Stimulated activated CD8-positive, alpha-beta memory T cell treated with anti-CD3 and anti-CD28 coated beads, Interleukin-7, amount 100 ng/mL, for 48 hours (primary cell): ENCODE results near the gene GNLY.

Source experiments
- DNase-seq, 2 donors: peaks; one replicate each; pipeline ENCODE4 v3.0.0-alpha.2; 2020; ENCODE audit warnings: low read depth in 1 of 2; ENCODE audit errors: extremely low read depth in 1 of 2

The GNLY gene

DNA sequence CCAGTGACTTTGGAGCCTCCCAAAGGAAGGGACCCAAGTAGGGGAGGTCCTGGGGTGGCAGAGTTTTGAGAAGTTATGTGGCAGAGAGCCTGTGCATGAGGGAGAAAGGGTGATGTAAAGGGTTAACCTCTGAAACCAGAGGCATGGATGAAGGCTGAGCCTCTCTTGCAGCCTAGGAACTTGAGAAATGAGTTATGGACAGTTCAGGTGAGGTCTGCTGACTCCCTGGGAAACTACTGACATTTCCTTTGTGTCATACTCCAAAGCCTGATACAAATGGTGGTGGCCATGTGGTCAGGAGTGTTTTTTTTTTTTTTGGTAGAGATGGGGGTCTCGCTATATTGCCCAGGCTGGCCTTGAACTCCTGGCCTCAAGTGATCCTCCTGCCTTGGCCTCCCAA lies 12.4 kb upstream of the GNLY start:
- no peak for DNase-seq

DNA sequence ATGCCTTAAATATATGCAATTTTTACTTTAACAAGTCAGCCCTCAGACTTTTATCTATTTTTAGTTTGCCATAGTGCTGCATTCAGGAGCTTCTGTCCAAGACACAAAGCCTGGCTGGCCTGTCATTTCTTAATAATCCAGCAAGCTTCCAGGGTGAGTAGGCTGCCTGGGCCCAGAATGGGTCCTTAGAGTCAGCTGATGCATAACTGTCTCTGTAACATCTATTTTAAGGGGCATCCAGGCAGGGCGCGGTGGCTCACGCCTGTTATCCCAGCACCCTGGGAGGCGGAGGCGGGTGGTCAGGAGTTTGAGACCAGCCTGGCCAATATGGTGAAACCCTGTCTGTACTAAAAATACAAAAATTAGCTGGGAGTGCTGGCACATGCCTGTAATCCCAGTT lies 11.8 kb upstream of the GNLY start:
- no peak for DNase-seq

DNA sequence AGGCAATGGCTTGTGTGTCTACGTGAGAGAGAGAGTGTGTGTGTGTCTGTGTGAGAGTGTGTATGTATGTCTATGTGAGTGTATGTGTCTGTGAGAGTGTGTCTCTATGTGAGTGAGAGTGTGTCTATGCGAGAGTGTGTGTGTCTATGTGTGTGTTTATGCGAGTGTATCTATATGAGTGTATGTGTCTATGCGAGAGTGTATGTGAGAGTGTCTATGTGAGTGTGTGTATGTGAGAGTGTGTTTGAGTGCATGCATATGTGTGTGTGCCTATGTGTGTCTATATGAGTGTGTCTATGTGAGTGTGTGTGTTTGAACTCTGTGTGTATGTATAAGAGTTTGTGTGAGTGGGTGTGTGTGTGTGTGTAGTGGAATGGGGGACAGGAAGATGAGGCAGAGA lies 9.8 kb upstream of the GNLY start:
- no peak for DNase-seq

DNA sequence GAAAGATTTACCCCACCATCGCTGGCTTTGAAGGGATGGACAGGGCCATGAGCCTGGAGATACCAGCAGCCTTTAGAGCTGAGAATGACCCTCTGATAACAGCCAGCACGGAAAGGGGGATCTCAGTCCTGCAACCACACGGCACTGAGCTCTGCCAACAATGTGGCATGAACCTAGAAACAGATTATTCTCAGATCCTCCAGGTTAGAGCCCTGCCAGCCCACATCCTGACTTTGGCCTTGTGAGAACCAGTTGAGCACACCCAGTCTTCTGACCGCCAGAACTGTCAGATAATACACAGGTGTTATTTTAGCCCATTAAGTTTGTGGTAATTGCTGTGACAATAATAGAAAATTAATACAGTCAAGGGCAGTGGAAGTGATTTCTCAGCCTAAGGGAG lies 9.4 kb upstream of the GNLY start:
- no peak for DNase-seq

DNA sequence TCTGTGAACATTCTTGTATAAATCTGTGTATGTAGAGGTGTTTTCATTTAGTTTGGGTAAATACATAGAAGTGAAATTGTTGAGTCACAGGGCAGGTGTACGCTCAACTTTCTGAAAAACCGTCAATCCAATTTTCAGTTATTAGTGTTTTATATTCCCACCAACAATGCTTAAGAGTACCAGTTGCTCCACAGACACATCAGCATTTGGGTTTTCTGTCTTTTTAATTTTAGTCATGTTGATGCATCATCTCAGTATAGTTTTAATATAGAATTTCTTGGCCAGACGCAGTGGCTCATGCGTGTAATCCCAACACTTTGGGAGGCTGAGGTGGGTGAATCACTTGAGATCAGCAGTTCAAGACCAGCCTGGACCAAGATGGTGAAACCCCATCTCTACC lies 3.2 kb upstream of the GNLY start:
- DNase-seq, result no peak

DNA sequence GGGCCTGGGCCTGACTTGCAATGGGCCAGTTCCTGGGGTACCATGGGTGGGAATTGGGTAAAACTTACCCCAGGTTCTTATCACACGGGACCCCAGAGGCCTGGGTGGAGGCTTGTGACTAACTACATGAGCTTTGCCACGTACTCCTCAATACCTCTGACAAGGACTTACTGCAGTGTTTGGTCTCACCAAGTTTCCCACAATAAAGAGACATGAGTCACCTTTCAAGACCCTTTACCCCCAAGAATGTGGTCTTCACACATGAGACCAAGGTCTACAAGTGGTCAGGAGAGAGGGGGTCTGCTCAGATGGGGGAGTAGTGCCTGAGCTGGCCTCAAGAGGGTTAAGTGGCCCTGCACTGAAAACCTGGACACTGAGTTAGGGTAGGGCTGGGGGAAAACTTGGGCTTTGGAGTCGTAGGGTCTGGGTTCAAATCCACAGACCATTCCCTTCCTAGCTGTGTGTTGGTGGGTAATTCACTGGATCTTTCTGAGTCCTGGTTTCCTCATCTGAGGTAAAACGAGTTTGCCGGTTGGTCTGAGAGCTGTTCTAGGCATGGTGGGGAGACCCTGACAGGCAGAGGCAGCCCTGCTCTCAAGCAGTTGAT lies 2.0 kb upstream of the GNLY start:
- no peak for DNase-seq

DNA sequence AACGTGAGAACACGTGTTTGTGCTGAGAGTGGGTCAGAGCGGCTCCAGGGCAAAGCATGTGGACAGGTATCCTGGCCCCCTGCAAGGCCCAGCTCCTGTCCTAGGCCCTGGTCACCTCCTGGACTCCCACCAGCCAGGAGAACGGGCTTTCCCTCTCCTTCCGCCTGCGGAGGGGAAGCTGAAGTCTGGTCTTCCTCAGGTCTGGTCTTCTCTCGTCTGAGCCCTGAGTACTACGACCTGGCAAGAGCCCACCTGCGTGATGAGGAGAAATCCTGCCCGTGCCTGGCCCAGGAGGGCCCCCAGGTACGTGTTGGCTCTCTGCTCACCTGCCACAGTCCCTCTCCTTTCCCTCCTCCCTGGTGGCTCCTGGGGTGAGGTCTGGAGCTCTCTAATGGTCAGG lies 963 bp downstream of the GNLY start:
- DNase-seq, result no peak

DNA sequence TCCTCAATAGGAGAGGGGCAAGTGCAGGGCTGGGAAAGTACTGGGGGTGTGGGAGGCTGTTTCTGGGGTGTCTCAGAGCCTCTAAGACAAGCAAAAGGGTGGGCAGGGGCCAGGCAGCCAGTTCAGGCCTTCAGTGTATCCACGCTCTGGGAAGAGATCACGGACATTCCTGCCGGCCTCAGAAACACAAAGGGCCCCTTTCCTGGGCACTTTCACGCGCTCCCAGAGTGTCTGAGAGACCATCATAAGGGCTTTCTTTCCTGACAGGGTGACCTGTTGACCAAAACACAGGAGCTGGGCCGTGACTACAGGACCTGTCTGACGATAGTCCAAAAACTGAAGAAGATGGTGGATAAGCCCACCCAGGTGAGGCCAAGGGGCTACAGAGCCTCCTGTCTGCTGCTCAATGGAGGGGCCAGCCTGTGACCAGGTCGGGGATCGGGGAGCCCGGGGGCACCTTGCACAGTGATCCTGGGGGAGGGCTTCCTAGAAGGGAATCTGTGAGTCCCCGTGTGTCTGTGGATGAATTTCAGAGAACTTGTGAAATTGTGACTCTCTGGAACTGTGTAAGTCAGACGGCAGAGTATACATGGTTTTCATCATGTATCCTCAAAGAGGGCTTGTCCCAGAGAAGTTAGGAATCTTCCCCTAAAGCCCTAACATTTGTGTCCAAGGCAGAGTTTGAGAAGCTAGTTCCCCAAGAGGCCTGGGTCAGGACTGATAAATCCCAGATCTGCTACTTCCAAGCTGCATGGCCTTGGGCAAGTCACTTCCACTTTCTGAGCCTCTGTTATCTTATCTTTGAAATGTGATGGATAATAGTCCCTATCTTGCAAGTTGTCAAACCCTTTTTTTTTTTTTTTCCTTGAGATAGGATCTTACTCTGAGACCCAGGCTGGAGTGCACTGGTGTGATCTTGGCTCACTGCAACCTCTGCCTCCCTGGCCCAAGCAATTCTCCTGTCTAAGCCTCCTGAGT lies 1.8 kb downstream of the GNLY start:
- DNase-seq, result no peak

DNA sequence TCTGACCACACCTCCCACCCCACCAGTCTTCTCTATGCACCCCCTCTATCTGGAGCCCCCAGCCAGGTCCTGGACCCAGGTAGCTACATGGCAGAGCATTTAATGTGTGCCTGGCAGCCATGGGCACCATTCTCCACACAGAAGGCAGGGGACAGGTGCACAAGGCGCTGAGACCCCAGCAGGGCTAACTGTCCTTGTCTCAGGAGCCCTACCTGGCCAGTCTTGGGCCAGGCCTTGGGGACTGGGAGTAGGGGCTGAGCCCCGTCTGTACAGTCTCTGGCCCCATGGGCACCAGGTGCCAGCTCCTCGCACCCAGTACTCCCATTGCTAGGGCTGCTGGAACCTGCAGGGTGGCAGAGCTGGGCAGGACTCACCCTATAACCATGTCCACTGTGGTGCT lies 2.9 kb downstream of the GNLY start:
- DNase-seq, result no peak

DNA sequence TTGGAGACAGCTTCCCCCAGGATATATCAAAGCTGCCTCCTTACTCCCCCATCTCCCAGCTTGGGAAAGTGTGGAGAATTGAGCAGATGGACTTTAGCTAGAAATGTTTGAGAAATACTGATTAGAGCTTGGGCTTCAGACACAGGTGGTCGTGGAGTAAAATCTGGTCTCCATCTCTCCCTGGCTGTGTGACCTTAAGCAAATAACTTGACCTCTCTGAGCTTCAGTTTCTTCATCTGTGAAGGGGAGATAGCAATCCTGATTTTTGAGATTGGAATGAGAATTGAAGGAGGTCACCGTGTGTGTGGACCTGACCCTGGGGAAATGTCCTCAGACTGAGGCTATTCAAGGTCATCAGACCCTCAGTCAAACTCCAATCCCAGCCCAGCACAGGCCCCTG lies 3.6 kb downstream of the GNLY start:
- DNase-seq, result no peak

DNA sequence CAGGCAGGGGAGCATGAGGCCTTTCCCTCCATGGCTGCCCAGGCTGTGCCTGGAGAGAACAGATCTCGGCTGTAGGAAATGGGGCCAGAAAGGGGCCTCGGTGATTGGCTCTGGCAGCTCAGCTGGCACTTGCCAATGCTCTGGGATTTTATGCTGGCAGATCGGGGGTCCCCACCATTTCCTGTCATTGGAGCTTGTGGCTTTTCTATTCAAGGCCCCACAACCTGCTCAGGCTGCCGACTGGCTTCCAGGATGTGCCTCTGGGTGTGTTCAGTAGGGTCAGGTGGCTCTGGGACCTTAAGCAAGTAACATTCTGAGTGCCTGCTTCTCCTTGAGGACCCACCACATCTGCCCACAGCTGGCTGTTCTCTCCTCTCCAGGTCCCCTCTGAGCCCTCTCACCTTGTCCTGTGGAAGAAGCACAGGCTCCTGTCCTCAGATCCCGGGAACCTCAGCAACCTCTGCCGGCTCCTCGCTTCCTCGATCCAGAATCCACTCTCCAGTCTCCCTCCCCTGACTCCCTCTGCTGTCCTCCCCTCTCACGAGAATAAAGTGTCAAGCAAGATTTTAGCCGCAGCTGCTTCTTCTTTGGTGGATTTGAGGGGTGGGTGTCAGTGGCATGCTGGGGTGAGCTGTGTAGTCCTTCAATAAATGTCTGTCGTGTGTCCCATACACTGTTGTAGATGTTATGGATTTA lies 4.2 kb downstream of the GNLY start:
- no peak for DNase-seq

DNA sequence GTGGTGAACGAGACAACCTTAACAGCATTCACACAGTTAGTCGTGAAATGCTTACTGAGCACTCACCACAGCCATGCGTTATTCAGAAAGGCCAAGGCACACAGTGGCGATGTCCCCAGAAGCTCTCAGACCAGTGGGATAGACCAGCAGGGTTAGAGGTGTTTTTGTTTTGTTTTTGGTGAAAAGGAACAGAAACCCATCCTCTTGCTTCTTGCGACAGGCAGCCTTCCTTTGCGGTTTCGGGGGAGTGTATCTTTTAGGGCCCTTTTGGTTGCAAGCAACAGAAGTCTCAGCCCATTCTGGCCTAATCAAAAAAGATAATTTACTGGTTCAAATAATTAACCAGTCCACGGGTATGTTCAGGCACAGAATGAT lies 4.7 kb downstream of the GNLY start:
- DNase-seq, result no peak

DNA sequence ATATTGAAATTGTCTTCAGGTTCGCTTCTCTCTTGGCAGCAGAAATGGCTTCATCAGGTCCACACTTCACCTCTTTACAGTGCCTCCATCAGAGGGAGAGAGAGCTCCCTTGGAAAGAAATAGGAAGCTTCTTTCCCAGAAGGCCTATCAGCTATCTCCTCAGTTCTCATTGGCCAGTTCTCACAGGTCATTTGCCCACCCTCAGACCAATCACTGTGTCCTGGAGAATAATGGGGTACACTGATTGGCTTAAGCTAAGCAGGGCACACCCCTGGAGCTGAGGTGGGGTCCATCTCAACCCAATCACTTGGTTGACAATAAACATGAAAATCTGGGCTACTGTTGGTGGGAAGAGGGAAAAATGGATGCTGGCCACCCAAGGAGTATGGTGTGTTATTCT lies 5.2 kb downstream of the GNLY start:
- DNase-seq, result no peak

DNA sequence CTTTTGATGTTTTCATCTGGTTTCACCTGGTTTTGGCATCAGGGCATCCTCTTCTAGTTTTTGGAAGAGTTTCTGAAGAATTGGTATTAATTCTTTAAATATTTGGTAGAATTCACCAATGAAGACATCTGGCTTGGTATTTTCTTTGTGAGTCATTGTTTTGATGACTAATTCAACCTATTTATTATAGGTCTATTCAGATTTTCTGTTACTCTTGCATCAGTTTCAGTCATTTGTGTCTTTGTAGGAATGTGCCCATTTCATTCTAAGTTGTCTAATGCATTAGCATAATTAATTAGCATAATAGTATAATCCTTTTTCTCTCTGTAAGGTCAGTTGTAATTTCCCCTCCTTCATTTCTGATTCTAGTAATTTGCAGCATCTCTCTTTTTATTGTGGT lies 8.0 kb downstream of the GNLY start:
- no peak for DNase-seq

DNA sequence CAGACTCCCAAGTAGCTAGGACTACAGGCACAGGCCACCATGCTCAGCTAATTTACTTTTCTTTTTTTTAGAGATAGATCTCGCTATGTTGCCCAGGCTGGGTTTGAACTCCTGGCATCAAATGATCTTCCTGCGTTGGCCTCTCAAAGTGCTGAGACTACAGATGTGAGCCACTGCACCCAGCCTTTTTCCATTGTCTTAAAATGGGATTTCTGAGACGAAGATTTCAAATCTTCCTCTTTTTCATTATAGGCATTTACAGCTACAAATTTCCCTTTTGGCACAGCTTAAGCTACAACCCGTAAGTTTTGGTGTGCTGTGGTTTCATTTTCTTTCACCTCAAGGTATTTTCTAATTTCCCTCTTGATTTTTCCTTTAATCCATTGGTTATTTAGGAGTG lies 8.6 kb downstream of the GNLY start:
- no peak for DNase-seq

DNA sequence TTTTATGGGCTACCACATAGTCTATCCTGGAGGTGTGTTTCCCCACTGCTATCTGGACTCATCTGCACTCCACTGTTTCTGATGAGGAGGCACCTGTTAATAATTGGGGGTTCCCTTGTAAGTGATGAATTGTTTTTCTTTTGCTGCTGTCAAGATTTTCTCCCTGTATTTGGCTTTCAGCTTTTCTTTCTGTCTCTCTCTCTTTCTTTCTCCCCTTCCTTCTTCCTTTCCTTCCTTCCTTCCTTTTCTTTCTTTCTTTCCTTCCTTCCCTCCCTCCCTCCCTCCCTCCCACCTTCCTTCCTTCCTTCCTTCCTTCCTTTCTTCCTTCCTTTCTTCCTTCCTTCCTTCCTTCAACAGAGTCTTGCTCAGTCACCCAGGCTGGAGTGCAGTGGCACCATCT lies 9.2 kb downstream of the GNLY start:
- no peak for DNase-seq

DNA sequence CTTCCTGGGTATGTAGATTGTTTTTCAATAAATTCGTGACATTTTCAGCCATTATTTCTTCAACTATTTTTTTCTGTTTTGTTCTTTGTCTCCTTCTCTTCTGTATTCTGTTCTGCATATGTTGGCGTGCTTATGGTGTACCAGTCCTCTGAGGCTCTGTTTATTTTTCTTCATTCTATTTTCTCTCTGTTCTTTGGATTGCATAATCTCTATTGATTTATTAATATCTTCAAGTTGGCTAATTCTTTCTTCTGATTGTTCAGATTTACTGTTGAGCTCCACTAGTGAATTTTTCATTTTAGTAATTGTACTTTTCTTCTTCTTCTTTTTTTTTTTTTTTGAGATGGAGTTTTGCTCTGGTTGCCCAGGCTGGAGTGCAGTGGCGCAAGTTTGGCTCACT lies 9.9 kb downstream of the GNLY start:
- DNase-seq, result no peak

DNA sequence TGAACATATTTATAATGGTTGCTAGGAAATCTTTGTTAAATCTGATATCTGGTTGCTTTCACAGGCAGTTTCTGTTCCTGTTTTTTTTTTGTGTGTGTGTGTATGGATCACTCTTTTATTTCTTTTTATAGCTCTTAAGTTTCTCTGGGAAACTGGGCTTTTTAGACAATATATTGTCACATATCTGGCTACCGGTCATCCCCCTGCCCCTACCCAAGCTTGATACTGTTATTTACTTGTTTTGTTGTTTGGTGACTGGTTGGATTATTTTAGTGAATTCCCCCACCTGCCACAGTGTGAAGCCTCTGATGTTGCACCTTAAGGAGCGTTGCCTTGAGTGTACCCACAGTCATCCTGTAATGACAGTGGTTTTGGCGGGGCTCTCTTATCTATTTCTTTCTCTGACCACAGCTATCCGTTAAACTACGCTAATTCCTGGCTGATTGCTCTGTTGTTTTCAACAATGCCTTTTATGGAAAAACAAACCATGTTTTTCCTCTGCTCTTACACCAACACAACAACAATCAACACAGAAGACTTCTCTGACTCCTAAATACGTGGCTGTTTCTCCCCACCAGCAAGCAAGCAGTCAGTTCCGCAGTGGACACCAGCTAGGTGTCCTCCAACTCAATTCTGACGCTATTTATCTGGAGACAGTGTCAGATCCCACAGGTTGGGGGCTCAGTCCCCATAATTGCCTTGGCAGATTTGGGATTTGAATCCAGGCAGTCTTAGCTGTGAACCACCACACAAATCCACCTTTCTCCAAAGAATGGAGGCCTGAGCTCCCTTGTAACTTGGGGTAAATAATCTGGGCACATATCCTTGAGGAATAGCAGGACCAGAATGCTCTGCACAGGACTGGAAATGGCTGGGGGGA lies 10.9 kb downstream of the GNLY start:
- no peak for DNase-seq

DNA sequence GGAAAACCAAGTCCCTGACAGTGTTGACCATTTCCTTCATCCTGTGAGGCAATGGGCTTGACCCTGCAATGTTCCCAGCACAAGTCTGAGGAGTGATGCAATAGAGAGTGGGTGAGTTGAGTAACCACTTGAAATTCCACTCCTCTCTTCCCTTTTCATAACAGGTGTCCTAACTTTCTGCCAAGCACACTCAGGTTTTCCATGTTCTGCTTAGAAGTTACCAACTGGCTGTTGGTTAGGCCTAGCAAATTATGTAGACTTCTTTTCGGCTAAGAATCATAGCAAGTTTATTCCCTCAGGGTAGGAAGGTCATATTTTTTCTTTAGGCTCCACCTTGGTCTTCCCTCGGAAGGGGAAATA lies 11.5 kb downstream of the GNLY start:
- DNase-seq, result no peak

DNA sequence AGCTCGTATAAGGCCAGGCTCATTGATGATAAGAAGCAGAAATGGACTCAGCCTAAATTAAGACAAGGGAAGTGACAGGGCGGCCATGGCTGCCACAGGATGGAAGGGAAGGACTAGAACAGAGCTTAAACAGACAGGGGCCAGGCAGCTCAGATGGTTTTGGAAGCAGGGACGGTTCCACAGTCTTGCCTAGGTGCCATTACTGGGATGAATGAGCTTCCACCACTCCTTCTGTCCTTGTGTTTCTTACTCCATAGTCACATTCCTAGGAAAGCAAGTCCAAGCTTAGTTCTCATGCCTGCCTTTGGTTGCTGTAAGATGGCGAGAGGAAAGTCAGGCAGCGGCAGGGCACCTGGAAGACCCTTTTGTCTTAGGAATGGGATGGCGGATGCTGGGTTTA lies 11.9 kb downstream of the GNLY start:
- no peak for DNase-seq
